HL-60 (cell line): ENCODE measurements around the gene CNGA1.

Experiments used
- CTCF ChIP-seq: IDR thresholded peaks from one replicate; pipeline ENCODE4 v1.5.1; 2011; ENCODE audit warnings: low read length, control low read depth, inconsistent platforms; ENCODE audit not compliant: insufficient read depth
- GABPA ChIP-seq: IDR thresholded peaks from 2 replicates; pipeline ENCODE4 v1.6.1; 2012; ENCODE audit warnings: low read depth
- POLR2AphosphoS5 ChIP-seq: IDR thresholded peaks from 2 replicates; pipeline ENCODE4 v1.6.1; 2012; ENCODE audit warnings: low read depth
- REST ChIP-seq: IDR thresholded peaks from 2 replicates; pipeline ENCODE4 v1.6.1; 2012; ENCODE audit warnings: low read depth; ENCODE audit not compliant: insufficient replicate concordance

- TF ChIP-seq CTCF, result no peak
- TF ChIP-seq POLR2AphosphoS5, result no peak
- TF ChIP-seq GABPA, result no peak
- TF ChIP-seq REST, result no peak
Observed at GRCh38 chr4:48005781-48006180, 10.7 kb downstream of the CNGA1 start.
